Calu3 (cell line): Measurements from ENCODE around the gene RNF169. TPM values are rescaled to one million over a fixed set of nuclear protein-coding genes. Genes with fewer than 3 reads are reported as not detected.

Experiments
- BruUV-seq: library from RNA; stranded (reverse); fragments of 400-500 nt; replicated peaks from 2 replicates; lab custom pipeline; 2021; lab: Mats Ljungman, UMichigan
- CTCF ChIA-PET: fragments of 300-600 bp; sonication (Branson Sonifier 250); formaldehyde crosslinking; loops from one replicate; lab custom pipeline; 2022; ENCODE audit warnings: antibody characterized with exemption; lab: Charles Lee
- DNase-seq: peaks from one replicate; pipeline ENCODE4 v3.0.0; 2022
- H3K27ac Mint-ChIP-seq: one replicate; pipeline ENCODE4 v1.8.0; 2022; ENCODE audit warnings: mixed read lengths; ENCODE audit not compliant: unreplicated experiment
- H3K27me3 Mint-ChIP-seq: one replicate; pipeline ENCODE4 v1.8.0; 2022; ENCODE audit warnings: mixed read lengths; ENCODE audit not compliant: unreplicated experiment
- H3K36me3 Mint-ChIP-seq: one replicate; pipeline ENCODE4 v1.8.0; 2022; ENCODE audit warnings: mild to moderate bottlenecking, moderate library complexity, mixed read lengths; ENCODE audit not compliant: insufficient read depth, unreplicated experiment
- H3K4me1 Mint-ChIP-seq: one replicate; pipeline ENCODE4 v1.8.0; 2022; ENCODE audit warnings: mild to moderate bottlenecking, low read depth, mixed read lengths; ENCODE audit not compliant: unreplicated experiment
- H3K4me3 Mint-ChIP-seq: one replicate; pipeline ENCODE4 v1.8.0; 2022; ENCODE audit warnings: mild to moderate bottlenecking, low read depth, moderate library complexity, mixed read lengths; ENCODE audit not compliant: unreplicated experiment
- H3K9me3 Mint-ChIP-seq: one replicate; pipeline ENCODE4 v1.8.0; 2022; ENCODE audit warnings: low read depth, mixed read lengths; ENCODE audit not compliant: unreplicated experiment
- CTCF ChIP-seq: fragments of 200-600 bp; IDR thresholded peaks from one replicate; pipeline ENCODE4 v1.8.0; 2022; ENCODE audit warnings: antibody characterized with exemption; ENCODE audit not compliant: unreplicated experiment
- intact Hi-C: fragments of 100-400 bp; cut with micrococcal nuclease; formaldehyde crosslinking; loops from one replicate; pipeline ENCODE4 v1.10.0; 2022; ENCODE audit not compliant: unreplicated experiment
- total RNA-seq: library from RNA; stranded (reverse); gene quantifications from 2 replicates; pipeline ENCODE4 v1.2.3, GENCODE V29; 2022

Gene RNF169
- total RNA-seq, 1 experiment from 2014 or later: 22.5 TPM

GRCh38 chr11:74806267-74806666 is 57.6 kb downstream of the RNF169 start:
- no peaks in the 10 kb centered on the region for H3K4me1 Mint-ChIP-seq
- no peak overlapping the region for H3K27ac Mint-ChIP-seq
- no peak overlapping the region for H3K4me3 Mint-ChIP-seq
- no peaks in the 10 kb centered on the region for H3K36me3 Mint-ChIP-seq
- CTCF ChIA-PET: interaction anchor here (0.6 kb wide), 1 partner anchor 15 kb away, joined by 3 read pairs; no protein-coding TSS in a partner anchor
- no TSS peak for BruUV-seq
- intact Hi-C loops: no loop called here
- H3K9me3 Mint-ChIP-seq: no peaks in the 10 kb centered on the region
- no peak for TF ChIP-seq CTCF
- H3K27me3 Mint-ChIP-seq: no peaks in the 10 kb centered on the region
- no peak for DNase-seq

GRCh38 chr11:74809801-74810200 is 61.2 kb downstream of the RNF169 start:
- Mint-ChIP-seq H3K36me3 (peaks cover 6% of the 10 kb centered on the region), H3K9me3 (no peaks in the 10 kb centered on the region), H3K4me3 (no peak overlapping the region), H3K27me3 (no peaks in the 10 kb centered on the region), H3K27ac (no peak overlapping the region), H3K4me1 (no peaks in the 10 kb centered on the region)
- TF ChIP-seq CTCF: no peak
- intact Hi-C loops: no loop called here
- CTCF ChIA-PET: no interaction called here
- no TSS peak for BruUV-seq
- no peak for DNase-seq

- no peaks in the 10 kb centered on the region for H3K9me3 Mint-ChIP-seq
- TF ChIP-seq CTCF: no peak
- no peak overlapping the region for H3K4me3 Mint-ChIP-seq
- BruUV-seq: no TSS peak
- no peaks in the 10 kb centered on the region for H3K27me3 Mint-ChIP-seq
- H3K4me1 Mint-ChIP-seq: peaks cover 40% of the 10 kb centered on the region
- peaks cover 12% of the 10 kb centered on the region for H3K36me3 Mint-ChIP-seq
- no peak for DNase-seq
- no peak overlapping the region for H3K27ac Mint-ChIP-seq
- CTCF ChIA-PET: interaction anchor here (0.8 kb wide), 1 partner anchor 221 kb away, joined by 3 read pairs; no protein-coding TSS in a partner anchor
- intact Hi-C loops: no loop called here
Observed at GRCh38 chr11:74815966-74816365, 67.3 kb downstream of the RNF169 start.

GRCh38 chr11:74816664-74817063 is 68.0 kb downstream of the RNF169 start:
- H3K36me3 Mint-ChIP-seq: peaks cover 12% of the 10 kb centered on the region
- intact Hi-C loops: no loop called here
- CTCF ChIA-PET: interaction anchor here (0.8 kb wide), 1 partner anchor 222 kb away, joined by 3 read pairs; no protein-coding TSS in a partner anchor

More at GRCh38 chr11:74816664-74817063, 68.0 kb downstream of the RNF169 start:
- peaks cover 40% of the 10 kb centered on the region for H3K4me1 Mint-ChIP-seq
- H3K27me3 Mint-ChIP-seq: no peaks in the 10 kb centered on the region
- H3K9me3 Mint-ChIP-seq: no peaks in the 10 kb centered on the region
- BruUV-seq: no TSS peak
- no peak overlapping the region for H3K4me3 Mint-ChIP-seq
- DNase-seq: no peak
- H3K27ac Mint-ChIP-seq: peak overlapping the region; percentile 24
- TF ChIP-seq CTCF: no peak
